IMR-90 (cell line): ENCODE results near the gene TJP1.

Experiments
- BHLHE40 ChIP-seq: fragments of 150-350 bp; IDR thresholded peaks from 2 replicates; pipeline ENCODE4 v1.6.1; 2016; ENCODE audit warnings: mild to moderate bottlenecking, low read depth, low read length
- CEBPB ChIP-seq: IDR thresholded peaks from 2 replicates; pipeline ENCODE4 v1.6.1; 2012; ENCODE audit warnings: low read depth, low read length, improper control_type of control experiment
- CHD1 ChIP-seq: IDR thresholded peaks from 2 replicates; pipeline ENCODE4 v1.6.1; 2012; ENCODE audit warnings: low read depth, low read length, improper control_type of control experiment
- CTCF ChIP-seq: conservative IDR thresholded peaks from 2 replicates; pipeline ENCODE4 v1.5.1; 2012; ENCODE audit warnings: mild to moderate bottlenecking, low read depth, low read length, improper control_type of control experiment
- FOS ChIP-seq: fragments of 150-350 bp; IDR thresholded peaks from 2 replicates; pipeline ENCODE4 v1.6.1; 2016; ENCODE audit warnings: low read depth, low read length
- MAZ ChIP-seq: IDR thresholded peaks from 2 replicates; pipeline ENCODE4 v1.6.1; 2012; ENCODE audit warnings: low read depth, mild to moderate bottlenecking, low read length, improper control_type of control experiment, moderate library complexity, borderline replicate concordance
- MXI1 ChIP-seq: IDR thresholded peaks from 2 replicates; pipeline ENCODE4 v1.6.1; 2012; ENCODE audit warnings: low read depth, mild to moderate bottlenecking, low read length, moderate library complexity, borderline replicate concordance
- NFE2L2 ChIP-seq: fragments of 150-350 bp; IDR thresholded peaks from 2 replicates; pipeline ENCODE4 v1.6.1; 2016; ENCODE audit warnings: low read depth, mild to moderate bottlenecking, low read length
- POLR2A ChIP-seq: IDR thresholded peaks from 2 replicates; pipeline ENCODE4 v1.6.1; 2012; ENCODE audit warnings: mild to moderate bottlenecking, low read depth, low read length
- RAD21 ChIP-seq: IDR thresholded peaks from 2 replicates; pipeline ENCODE4 v1.6.1; 2012; ENCODE audit warnings: low read length, improper control_type of control experiment
- RFX5 ChIP-seq: IDR thresholded peaks from 2 replicates; pipeline ENCODE4 v1.8.0; 2012; ENCODE audit warnings: low read depth, mild to moderate bottlenecking, low read length, moderate library complexity
- SMC3 ChIP-seq: fragments of 150-350 bp; IDR thresholded peaks from 2 replicates; pipeline ENCODE4 v1.6.1; 2016; ENCODE audit warnings: low read depth, mild to moderate bottlenecking, antibody characterized with exemption, low read length, moderate library complexity
- TF ChIP-seq, protein P1 (sequence below): fragments of 150-350 bp; IDR thresholded peaks from 2 replicates; pipeline ENCODE4 v1.6.1; 2017; ENCODE audit warnings: mild to moderate bottlenecking, antibody characterized with exemption, low read length, low read depth

DNA sequence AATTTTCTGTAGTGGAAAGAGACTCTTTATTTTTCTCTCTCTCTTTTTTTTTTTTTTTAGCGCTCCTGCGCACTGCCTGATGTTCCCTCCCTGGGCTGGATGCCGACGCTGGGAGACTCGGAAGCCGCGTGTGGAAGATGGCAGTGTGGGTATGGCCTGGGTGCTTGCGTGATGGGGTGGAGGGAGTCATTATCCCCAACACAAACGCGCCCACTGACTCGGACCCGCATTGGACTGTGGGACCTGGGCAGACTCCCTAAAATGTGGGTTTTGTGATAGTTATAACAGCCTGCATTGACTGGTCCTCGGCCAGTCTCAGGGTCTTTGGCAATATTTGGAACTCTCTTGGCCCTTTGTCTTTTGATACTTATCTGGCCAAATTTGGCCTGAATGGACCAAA, 157.9 kb downstream of the TJP1 start:
- TF ChIP-seq CTCF, result no peak
- no peak for TF ChIP-seq POLR2A
- no peak for TF ChIP-seq RAD21
- TF ChIP-seq NFE2L2, result no peak
- TF ChIP-seq MAZ, result no peak
- TF ChIP-seq FOS, result no peak
- no peak for TF ChIP-seq MXI1
- TF ChIP-seq, protein P1, sequence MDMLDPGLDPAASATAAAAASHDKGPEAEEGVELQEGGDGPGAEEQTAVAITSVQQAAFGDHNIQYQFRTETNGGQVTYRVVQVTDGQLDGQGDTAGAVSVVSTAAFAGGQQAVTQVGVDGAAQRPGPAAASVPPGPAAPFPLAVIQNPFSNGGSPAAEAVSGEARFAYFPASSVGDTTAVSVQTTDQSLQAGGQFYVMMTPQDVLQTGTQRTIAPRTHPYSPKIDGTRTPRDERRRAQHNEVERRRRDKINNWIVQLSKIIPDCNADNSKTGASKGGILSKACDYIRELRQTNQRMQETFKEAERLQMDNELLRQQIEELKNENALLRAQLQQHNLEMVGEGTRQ, result no peak
- TF ChIP-seq CEBPB, result no peak
- no peak for TF ChIP-seq SMC3
- no peak for TF ChIP-seq RFX5
- TF ChIP-seq CHD1, result no peak
- no peak for TF ChIP-seq BHLHE40
